GM23248 (cell line): ENCODE measurements around the gene MAN1B1.

Experiments used
- EZH2 ChIP-seq: fragments of 200-600 bp; sonication (generic); IDR thresholded peaks from 2 replicates; pipeline ENCODE4 v1.6.1; 2018; ENCODE audit warnings: antibody characterized with exemption, mild to moderate bottlenecking; ENCODE audit not compliant: insufficient read depth, poor library complexity, severe bottlenecking
- EZH2phosphoT487 ChIP-seq: fragments of 200-600 bp; sonication (generic); IDR thresholded peaks from 2 replicates; pipeline ENCODE4 v1.6.1; 2018; ENCODE audit warnings: antibody characterized with exemption, moderate library complexity, mild to moderate bottlenecking, low read depth; ENCODE audit not compliant: insufficient read depth

- no peak for TF ChIP-seq EZH2
- no peak for TF ChIP-seq EZH2phosphoT487
These were observed 42.2 kb downstream of the MAN1B1 start for GRCh38 chr9:137128862-137129455.
